Endothelial cell (in vitro differentiated cells): Measurements from ENCODE around the gene CLCF1. TPM values are rescaled to one million over a fixed set of nuclear protein-coding genes. Genes with fewer than 3 reads are reported as not detected.

Experiments
- DNase-seq: peaks from one replicate; pipeline ENCODE4 v3.0.0; 2021; ENCODE audit warnings: low spot score
- H3K27ac Mint-ChIP-seq: one replicate; pipeline ENCODE4 v1.8.0; 2021; ENCODE audit warnings: mixed read lengths, inconsistent platforms; ENCODE audit not compliant: unreplicated experiment
- H3K27me3 Mint-ChIP-seq: one replicate; pipeline ENCODE4 v1.8.0; 2021; ENCODE audit warnings: mild to moderate bottlenecking, moderate library complexity, mixed read lengths, inconsistent platforms; ENCODE audit not compliant: unreplicated experiment
- H3K36me3 Mint-ChIP-seq: one replicate; pipeline ENCODE4 v1.8.0; 2021; ENCODE audit warnings: mild to moderate bottlenecking, low read depth, mixed read lengths, inconsistent platforms; ENCODE audit not compliant: unreplicated experiment
- H3K4me1 Mint-ChIP-seq: one replicate; pipeline ENCODE4 v1.8.0; 2021; ENCODE audit warnings: mild to moderate bottlenecking, mixed read lengths, inconsistent platforms; ENCODE audit not compliant: unreplicated experiment
- H3K4me3 Mint-ChIP-seq: one replicate; pipeline ENCODE4 v1.8.0; 2021; ENCODE audit warnings: mild to moderate bottlenecking, mixed read lengths, inconsistent platforms; ENCODE audit not compliant: unreplicated experiment
- H3K9me3 Mint-ChIP-seq: one replicate; pipeline ENCODE4 v1.8.0; 2021; ENCODE audit warnings: mixed read lengths, inconsistent platforms; ENCODE audit not compliant: unreplicated experiment
- CTCF ChIP-seq: fragments of 200-600 bp; sonication (generic); IDR thresholded peaks from one replicate; pipeline ENCODE4 v1.5.0; 2021; ENCODE audit warnings: antibody characterized with exemption; ENCODE audit not compliant: unreplicated experiment
- total RNA-seq: library from RNA; stranded (reverse); fragmentation: NEBNext Ultra II Directional; extraction: Animal tissue kit (Norgen Biotek cat#: 25700); gene quantifications from one replicate; pipeline ENCODE4 v1.2.1, GENCODE V29; 2021; ENCODE audit not compliant: unreplicated experiment

CLCF1 gene
- total RNA-seq, 1 donor from 2014 or later = 12.6 TPM

GRCh38 chr11:67353317-67354074, 19.9 kb downstream of the CLCF1 start, which contains the start of gene POLD4:
Gene POLD4, minus strand, starts transcription at chr11:67353546. Its CDS starts 147 bp downstream, at chr11:67353399.
- no peaks in the 10 kb centered on the region for H3K36me3 Mint-ChIP-seq
- peaks cover 7% of the 10 kb centered on the region for H3K27me3 Mint-ChIP-seq
- peak; percentile 98 for DNase-seq
- H3K27ac Mint-ChIP-seq = peak within 1 kb of the TSS; percentile 97
- no peaks in the 10 kb centered on the region for H3K9me3 Mint-ChIP-seq
- peaks cover 57% of the 10 kb centered on the region for H3K4me1 Mint-ChIP-seq
- no peak for TF ChIP-seq CTCF
- peak within 1 kb of the TSS; percentile 94 for H3K4me3 Mint-ChIP-seq

GRCh38 chr11:67352546-67353316, 20.7 kb downstream of the CLCF1 start:
- TF ChIP-seq CTCF = peak; percentile 6
- Mint-ChIP-seq H3K27me3 (peaks cover 7% of the 10 kb centered on the region), H3K27ac (peak overlapping the region; percentile 95), H3K9me3 (no peaks in the 10 kb centered on the region), H3K4me3 (peak overlapping the region; percentile 94), H3K36me3 (no peaks in the 10 kb centered on the region), H3K4me1 (peaks cover 63% of the 10 kb centered on the region)
- no peak for DNase-seq

- H3K4me3 Mint-ChIP-seq = peak overlapping the region; percentile 67
- H3K27ac Mint-ChIP-seq = peak overlapping the region; percentile 52
- H3K36me3 Mint-ChIP-seq = no peaks in the 10 kb centered on the region
- TF ChIP-seq CTCF = peak; percentile 88
- H3K4me1 Mint-ChIP-seq = peaks cover 58% of the 10 kb centered on the region
- peaks cover 5% of the 10 kb centered on the region for H3K27me3 Mint-ChIP-seq
- no peaks in the 10 kb centered on the region for H3K9me3 Mint-ChIP-seq
- DNase-seq = no peak
Observed at GRCh38 chr11:67351275-67352005, 22.0 kb downstream of the CLCF1 start.

- peaks cover 3% of the 10 kb centered on the region for H3K27me3 Mint-ChIP-seq
- no peaks in the 10 kb centered on the region for H3K9me3 Mint-ChIP-seq
- DNase-seq = no peak
- peak overlapping the region; percentile 43 for H3K4me3 Mint-ChIP-seq
- TF ChIP-seq CTCF = no peak
- H3K27ac Mint-ChIP-seq = peak overlapping the region; percentile 95
- H3K4me1 Mint-ChIP-seq = peaks cover 71% of the 10 kb centered on the region
- no peaks in the 10 kb centered on the region for H3K36me3 Mint-ChIP-seq
Observed at GRCh38 chr11:67349928-67350465, 23.4 kb downstream of the CLCF1 start.
